ENCODE data around the gene CRYL1.

CRYL1 gene

GRCh38 chr13:20491926-20492435 lies 33.7 kb downstream of the CRYL1 start:
- DNase-seq, result no peak

- DNase-seq, result no peak
These were observed 36.4 kb downstream of the CRYL1 start for GRCh38 chr13:20489185-20489820.

GRCh38 chr13:20487927-20488326 lies 37.7 kb downstream of the CRYL1 start:
- DNase-seq, result no peak

- DNase-seq, result no peak
These were observed 42.9 kb downstream of the CRYL1 start for GRCh38 chr13:20482787-20483186.

- DNase-seq, result no peak
These were observed 43.3 kb downstream of the CRYL1 start for GRCh38 chr13:20482275-20482761.

- DNase-seq, result no peak
These were observed 48.3 kb downstream of the CRYL1 start for GRCh38 chr13:20477394-20477793.

GRCh38 chr13:20475927-20476691 lies 49.5 kb downstream of the CRYL1 start:
- no peak for DNase-seq

- no peak for DNase-seq
These were observed 51.1 kb downstream of the CRYL1 start for GRCh38 chr13:20474515-20474914.

GRCh38 chr13:20473888-20474287 lies 51.8 kb downstream of the CRYL1 start:
- DNase-seq, result no peak

GRCh38 chr13:20473139-20473538 lies 52.5 kb downstream of the CRYL1 start:
- DNase-seq, result no peak

GRCh38 chr13:20472531-20472930 lies 53.1 kb downstream of the CRYL1 start:
- DNase-seq, result no peak

GRCh38 chr13:20470136-20470535 lies 55.5 kb downstream of the CRYL1 start:
- DNase-seq, result no peak

GRCh38 chr13:20466371-20466770 lies 59.3 kb downstream of the CRYL1 start:
- no peak for DNase-seq

GRCh38 chr13:20465218-20465879 lies 60.3 kb downstream of the CRYL1 start:
- DNase-seq, result no peak

GRCh38 chr13:20462921-20463320 lies 62.7 kb downstream of the CRYL1 start:
- no peak for DNase-seq

GRCh38 chr13:20462533-20462915 lies 63.1 kb downstream of the CRYL1 start:
- no peak for DNase-seq

GRCh38 chr13:20461860-20462532 lies 63.7 kb downstream of the CRYL1 start:
- peak; percentile 27 for DNase-seq

- no peak for DNase-seq
These were observed 64.2 kb downstream of the CRYL1 start for GRCh38 chr13:20461481-20461859.

GRCh38 chr13:20460761-20461160 lies 64.9 kb downstream of the CRYL1 start:
- DNase-seq, result no peak

GRCh38 chr13:20457670-20458069 lies 68.0 kb downstream of the CRYL1 start:
- DNase-seq, result no peak

GRCh38 chr13:20456737-20457136 lies 68.9 kb downstream of the CRYL1 start:
- DNase-seq, result no peak

GRCh38 chr13:20451397-20451796 lies 74.3 kb downstream of the CRYL1 start:
- no peak for DNase-seq

- DNase-seq, result no peak
These were observed 77.2 kb downstream of the CRYL1 start for GRCh38 chr13:20448470-20448869.
